RWPE2 (cell line): Measurements from ENCODE around the gene ADAMTS17.

Source experiments
- ATAC-seq: fragments of 200-7000 bp; cut with Tn5 transposase; 3 replicates; pipeline ENCODE4 v1.9.1; 2021; ENCODE audit warnings: low read depth
- DNase-seq: peaks from one replicate; pipeline ENCODE4 v3.0.0-alpha.2; 2020; ENCODE audit warnings: low spot score
- H3K27ac ChIP-seq: fragments of 450-650 bp; 2 replicates; pipeline ENCODE4 v1.5.1; 2017; ENCODE audit warnings: mild to moderate bottlenecking; ENCODE audit not compliant: poor library complexity, severe bottlenecking
- H3K27me3 ChIP-seq: fragments of 250-450 bp; sonication (Bioruptor Pico); 2 replicates; pipeline ENCODE4 v1.5.1; 2021; ENCODE audit warnings: mild to moderate bottlenecking, moderate library complexity; ENCODE audit not compliant: insufficient read depth, poor library complexity, severe bottlenecking
- H3K36me3 ChIP-seq: fragments of 250-450 bp; sonication (Bioruptor Pico); 2 replicates; pipeline ENCODE4 v1.5.1; 2020; ENCODE audit warnings: low read depth, mild to moderate bottlenecking, moderate library complexity
- H3K4me1 ChIP-seq: fragments of 250-450 bp; sonication (Bioruptor Pico); 2 replicates; pipeline ENCODE4 v1.5.1; 2021; ENCODE audit warnings: mild to moderate bottlenecking, moderate library complexity; ENCODE audit not compliant: insufficient read depth, poor library complexity, severe bottlenecking
- H3K4me3 ChIP-seq: fragments of 250-450 bp; sonication (Bioruptor Pico); 2 replicates; pipeline ENCODE4 v1.5.1; 2021; ENCODE audit warnings: mild to moderate bottlenecking, moderate library complexity; ENCODE audit not compliant: severe bottlenecking
- H3K9me3 ChIP-seq: fragments of 250-450 bp; sonication (Bioruptor Pico); 2 replicates; pipeline ENCODE4 v1.5.1; 2021; ENCODE audit warnings: mild to moderate bottlenecking, moderate library complexity; ENCODE audit not compliant: severe bottlenecking
- TF ChIP-seq, protein P1 (sequence below): fragments of 450-650 bp; IDR thresholded peaks from one replicate; pipeline ENCODE4 v1.5.1; 2017; ENCODE audit warnings: mild to moderate bottlenecking, moderate library complexity; ENCODE audit not compliant: poor library complexity, severe bottlenecking

The ADAMTS17 gene

DNA sequence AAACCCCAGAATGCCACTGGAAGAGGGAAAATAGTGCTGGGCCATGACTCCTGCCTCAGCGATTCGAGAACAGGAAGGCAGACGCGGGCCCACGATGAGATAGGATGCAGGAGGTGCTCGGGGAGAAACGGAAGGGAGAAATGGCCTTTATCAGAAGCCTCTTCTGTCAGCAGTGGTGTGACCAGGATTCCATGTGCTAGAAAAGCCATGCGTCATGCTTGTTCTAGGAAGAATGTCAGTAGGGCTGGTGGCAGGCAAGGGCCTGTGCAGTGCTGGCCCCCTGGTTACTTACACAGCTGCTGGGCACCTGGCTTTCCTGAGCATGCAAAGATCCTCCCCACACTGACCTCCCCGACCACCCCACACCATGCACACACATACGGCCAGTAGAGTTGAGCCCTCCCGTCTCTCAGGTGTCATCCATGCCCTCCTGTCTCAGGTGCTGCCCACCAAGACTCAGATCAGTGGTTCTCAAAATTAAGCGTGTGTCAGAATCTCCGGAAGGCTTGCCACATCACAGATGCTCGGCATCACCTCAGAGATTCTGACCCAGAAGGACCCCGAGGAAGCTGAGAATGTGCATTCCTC is 106.7 kb downstream of the ADAMTS17 start:
- TF ChIP-seq, protein P1, sequence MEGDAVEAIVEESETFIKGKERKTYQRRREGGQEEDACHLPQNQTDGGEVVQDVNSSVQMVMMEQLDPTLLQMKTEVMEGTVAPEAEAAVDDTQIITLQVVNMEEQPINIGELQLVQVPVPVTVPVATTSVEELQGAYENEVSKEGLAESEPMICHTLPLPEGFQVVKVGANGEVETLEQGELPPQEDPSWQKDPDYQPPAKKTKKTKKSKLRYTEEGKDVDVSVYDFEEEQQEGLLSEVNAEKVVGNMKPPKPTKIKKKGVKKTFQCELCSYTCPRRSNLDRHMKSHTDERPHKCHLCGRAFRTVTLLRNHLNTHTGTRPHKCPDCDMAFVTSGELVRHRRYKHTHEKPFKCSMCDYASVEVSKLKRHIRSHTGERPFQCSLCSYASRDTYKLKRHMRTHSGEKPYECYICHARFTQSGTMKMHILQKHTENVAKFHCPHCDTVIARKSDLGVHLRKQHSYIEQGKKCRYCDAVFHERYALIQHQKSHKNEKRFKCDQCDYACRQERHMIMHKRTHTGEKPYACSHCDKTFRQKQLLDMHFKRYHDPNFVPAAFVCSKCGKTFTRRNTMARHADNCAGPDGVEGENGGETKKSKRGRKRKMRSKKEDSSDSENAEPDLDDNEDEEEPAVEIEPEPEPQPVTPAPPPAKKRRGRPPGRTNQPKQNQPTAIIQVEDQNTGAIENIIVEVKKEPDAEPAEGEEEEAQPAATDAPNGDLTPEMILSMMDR = no peak
- Histone ChIP-seq H3K4me1 (no peaks in the 10 kb centered on the region), H3K9me3 (no peaks in the 10 kb centered on the region), H3K36me3 (no peaks in the 10 kb centered on the region), H3K27me3 (no peaks in the 10 kb centered on the region), H3K4me3 (no peak overlapping the region), H3K27ac (no peak overlapping the region)
- ATAC-seq (no peak), DNase-seq (no peak)

DNA sequence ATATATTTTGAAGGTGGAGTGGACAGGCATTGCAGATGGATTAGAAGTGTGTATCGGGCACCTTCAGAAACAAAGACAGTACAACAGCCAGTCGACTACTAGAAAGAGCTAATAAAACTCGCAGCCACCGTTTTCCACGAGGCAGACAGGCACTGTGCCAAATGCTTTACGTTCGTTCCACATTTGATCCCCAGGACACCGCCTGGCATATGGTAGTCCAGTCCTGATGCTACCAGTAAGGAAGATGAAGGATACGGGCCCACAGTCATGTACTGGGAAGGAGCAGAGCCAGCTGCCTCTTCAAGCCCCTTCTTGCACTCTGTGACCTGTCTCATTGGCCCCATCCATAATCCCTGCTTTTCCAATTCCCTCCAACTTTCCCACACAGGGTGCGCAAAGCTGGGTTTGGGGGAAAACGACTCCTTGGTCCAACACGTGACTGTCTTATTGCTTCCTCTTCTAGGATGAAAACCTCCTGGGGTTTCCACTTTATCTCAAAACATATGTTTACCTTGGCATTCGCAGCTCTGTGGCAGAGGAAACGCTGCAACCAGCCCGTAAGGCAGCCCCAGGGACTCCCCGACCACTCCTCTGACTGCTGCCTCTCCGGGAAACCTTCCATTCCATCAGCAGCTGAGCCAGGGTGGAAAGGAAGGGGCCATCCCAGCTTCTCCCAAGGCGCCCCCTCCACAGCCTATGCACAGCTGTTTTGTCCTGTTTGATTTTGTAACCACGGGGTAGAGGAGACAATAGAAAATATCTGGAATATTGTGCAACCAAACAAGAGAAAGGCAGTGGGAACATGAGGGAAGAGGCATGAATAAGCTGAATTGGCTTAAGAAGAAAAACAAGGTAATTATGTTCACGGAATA is 107.4 kb downstream of the ADAMTS17 start:
- Histone ChIP-seq H3K4me3 (no peak overlapping the region), H3K27ac (no peak overlapping the region), H3K4me1 (no peaks in the 10 kb centered on the region), H3K36me3 (no peaks in the 10 kb centered on the region), H3K27me3 (no peaks in the 10 kb centered on the region), H3K9me3 (no peaks in the 10 kb centered on the region)
- DNase-seq (no peak), ATAC-seq (0 out of 3 replicates have a peak, but pooled peaks have one; percentile 10)
- TF ChIP-seq, protein P1 = no peak

DNA sequence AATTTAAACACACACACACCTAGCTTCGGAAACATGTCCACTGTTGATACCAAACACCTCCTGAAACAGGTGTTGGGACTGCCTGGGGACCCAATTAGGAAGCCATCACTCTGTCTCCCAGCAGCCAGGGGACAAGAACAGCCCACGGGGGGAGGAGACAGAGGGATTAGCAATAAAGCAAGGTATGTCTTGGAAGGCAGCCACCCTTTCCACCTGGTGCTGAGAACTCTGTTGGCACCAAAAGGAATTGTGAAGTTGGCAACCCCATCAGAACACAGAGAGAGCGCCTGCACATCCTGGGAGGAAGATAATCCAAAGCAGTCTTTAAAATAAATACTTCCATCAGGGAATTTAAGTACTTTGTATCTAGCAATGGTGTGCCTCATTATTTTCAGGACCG is 111.0 kb downstream of the ADAMTS17 start:
- TF ChIP-seq, protein P1 = no peak
- H3K36me3 ChIP-seq = no peaks in the 10 kb centered on the region
- H3K4me1 ChIP-seq = no peaks in the 10 kb centered on the region
- H3K9me3 ChIP-seq = no peaks in the 10 kb centered on the region
- DNase-seq (no peak), ATAC-seq (no peak)
- no peak overlapping the region for H3K4me3 ChIP-seq
- no peak overlapping the region for H3K27ac ChIP-seq
- no peaks in the 10 kb centered on the region for H3K27me3 ChIP-seq

DNA sequence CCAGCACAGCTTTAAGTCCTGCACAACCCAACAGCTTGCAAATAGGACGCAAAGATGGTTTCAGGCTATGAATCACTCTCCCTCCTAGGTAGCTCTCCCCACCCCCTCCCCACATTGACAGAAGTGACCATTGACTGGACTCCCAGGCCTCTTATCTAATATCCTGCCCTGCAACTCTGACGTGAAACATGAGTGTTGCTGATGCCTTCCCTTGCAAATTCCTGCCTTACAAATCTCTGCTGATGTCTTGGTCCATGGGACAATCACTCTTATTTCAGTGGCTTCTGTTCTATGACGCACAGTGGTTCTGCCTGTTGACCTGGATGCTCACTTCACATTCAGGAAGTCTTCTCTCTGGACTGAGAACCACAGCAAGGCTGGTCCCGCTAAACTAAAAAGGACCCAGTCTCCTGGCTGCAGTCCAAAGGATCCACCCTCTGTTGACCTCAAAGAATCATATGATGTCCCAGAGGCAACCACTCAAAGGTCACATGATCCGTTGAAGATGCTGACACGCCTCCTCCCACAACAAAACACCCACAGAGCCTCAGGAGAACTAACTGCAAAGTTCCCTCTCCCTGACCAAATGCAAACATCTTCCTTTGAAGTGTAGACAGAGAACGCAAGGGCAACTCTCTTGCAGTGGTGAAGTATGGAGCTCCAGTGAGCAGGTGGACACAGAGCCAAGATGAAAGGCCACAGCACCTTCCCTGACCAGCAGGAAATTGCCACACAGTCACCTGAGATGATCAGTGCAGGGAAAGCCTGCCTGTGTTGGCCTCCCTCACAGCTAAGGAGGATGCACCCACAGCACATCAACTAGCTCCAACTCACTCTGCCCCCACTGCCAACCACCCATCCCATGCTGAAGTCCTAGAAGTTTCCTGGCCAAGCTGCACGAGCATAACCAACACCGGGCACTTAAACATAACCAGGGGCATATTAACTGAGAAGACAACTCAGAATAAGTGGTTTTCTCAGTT is 112.3 kb downstream of the ADAMTS17 start:
- no peaks in the 10 kb centered on the region for H3K27me3 ChIP-seq
- ATAC-seq (no peak), DNase-seq (no peak)
- no peaks in the 10 kb centered on the region for H3K4me1 ChIP-seq
- no peaks in the 10 kb centered on the region for H3K36me3 ChIP-seq
- no peak overlapping the region for H3K4me3 ChIP-seq
- no peaks in the 10 kb centered on the region for H3K9me3 ChIP-seq
- TF ChIP-seq, protein P1 = no peak
- H3K27ac ChIP-seq = no peak overlapping the region
